ES-I3 (cell line): ENCODE measurements around the gene RC3H2.
"Not testable (repeated sequence)": the region's sequence is repeated elsewhere in the genome, so short reads cannot be mapped to it uniquely, and the experiment has no call there.

Experiments used
- H3K36me3 ChIP-seq: 2 replicates; pipeline ENCODE4 v1.6.1; 2013; ENCODE audit warnings: mild to moderate bottlenecking, low read length, control low read depth, moderate library complexity; ENCODE audit not compliant: insufficient read depth
- H3K4me1 ChIP-seq: 2 replicates; pipeline ENCODE4 v1.6.1; 2013; ENCODE audit warnings: mild to moderate bottlenecking, control low read depth, low read length; ENCODE audit not compliant: insufficient read depth
- H3K9ac ChIP-seq: 2 replicates; pipeline ENCODE4 v1.6.1; 2013; ENCODE audit warnings: low read depth, mild to moderate bottlenecking, low read length, moderate library complexity
- H3K9me3 ChIP-seq: 2 replicates; pipeline ENCODE4 v1.6.1; 2013; ENCODE audit warnings: mild to moderate bottlenecking, low read length, moderate library complexity; ENCODE audit not compliant: control insufficient read depth, insufficient read depth

RC3H2 gene

DNA sequence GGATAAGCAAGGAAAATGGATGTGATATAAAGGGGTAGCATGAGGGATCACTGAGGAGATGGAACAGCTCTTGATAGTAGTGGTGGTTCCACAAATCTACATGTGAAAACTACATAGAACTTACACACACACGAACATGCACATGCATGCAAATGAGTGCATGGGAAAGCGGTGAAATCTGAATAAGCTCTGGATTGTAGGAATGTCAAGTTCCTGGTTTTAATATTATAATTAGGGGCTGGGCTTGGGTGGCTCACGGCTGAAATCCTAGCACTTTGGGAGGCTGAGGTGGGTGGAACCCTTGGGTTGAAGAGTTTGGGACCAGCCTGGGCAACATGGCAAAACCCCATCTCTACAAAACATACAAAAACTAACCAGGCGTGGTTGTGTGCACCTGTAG, 63.7 kb downstream of the RC3H2 start:
- H3K36me3 ChIP-seq: 0 out of 2 replicates have a peak, but pooled peaks cover 4% of the 10 kb centered on the region
- no peaks in the 10 kb centered on the region for H3K4me1 ChIP-seq
- H3K9ac ChIP-seq: no peak overlapping the region
- H3K9me3 ChIP-seq: no peaks in the 10 kb centered on the region

DNA sequence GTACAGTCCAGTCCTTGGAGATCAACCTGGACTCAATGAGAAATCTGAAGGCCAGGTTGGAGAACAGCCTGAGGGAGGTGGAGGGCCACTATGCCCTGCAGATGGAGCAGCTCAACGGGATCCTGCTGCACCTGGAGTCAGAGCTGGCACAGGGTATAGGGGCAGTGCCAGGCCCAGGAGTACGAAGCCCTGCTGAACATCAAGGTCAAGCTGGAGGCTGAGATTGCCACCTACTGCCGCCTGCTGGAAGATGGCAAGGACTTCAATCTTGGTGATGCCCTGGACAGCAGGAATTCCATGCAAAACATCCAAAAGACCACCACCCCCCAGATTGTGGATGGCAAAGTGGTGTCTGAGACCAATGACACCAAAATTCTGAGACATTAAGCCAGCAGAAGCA, 66.7 kb downstream of the RC3H2 start:
- not testable (repeated sequence) for H3K9ac ChIP-seq, H3K36me3 ChIP-seq, H3K9me3 ChIP-seq
- H3K4me1 ChIP-seq: peaks cover 10% of the 10 kb centered on the region; the same call in 1 of the 2 replicates

DNA sequence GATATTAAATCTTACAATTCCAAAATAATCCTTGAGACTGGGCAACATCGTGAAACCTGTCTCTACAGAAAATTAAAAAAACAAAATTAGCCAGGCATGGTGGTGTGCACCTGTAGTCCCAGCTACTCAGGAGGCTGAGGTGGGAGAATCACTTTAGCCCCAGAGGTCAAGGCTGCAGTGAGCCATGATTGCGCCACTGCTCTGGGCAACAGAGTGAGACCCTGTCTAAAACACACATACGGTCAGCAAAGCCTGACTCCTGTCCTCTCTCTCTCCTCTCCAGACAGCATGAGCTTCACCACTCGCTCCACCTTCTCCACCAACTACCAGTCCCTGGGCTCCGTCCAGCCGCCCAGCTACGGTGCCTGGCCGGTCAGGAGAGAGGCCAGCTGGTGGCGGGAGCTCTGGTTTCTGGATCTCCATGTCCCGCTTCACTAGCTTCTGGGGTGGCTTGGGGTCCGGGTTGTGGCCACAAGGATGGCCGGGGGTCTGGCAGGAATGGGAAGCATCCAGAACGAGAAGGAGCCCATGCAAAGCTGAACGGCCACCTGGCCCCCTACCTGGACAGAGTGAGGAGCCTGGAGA, 67.8 kb downstream of the RC3H2 start:
- no peaks in the 10 kb centered on the region for H3K36me3 ChIP-seq
- no peak overlapping the region for H3K9ac ChIP-seq

DNA sequence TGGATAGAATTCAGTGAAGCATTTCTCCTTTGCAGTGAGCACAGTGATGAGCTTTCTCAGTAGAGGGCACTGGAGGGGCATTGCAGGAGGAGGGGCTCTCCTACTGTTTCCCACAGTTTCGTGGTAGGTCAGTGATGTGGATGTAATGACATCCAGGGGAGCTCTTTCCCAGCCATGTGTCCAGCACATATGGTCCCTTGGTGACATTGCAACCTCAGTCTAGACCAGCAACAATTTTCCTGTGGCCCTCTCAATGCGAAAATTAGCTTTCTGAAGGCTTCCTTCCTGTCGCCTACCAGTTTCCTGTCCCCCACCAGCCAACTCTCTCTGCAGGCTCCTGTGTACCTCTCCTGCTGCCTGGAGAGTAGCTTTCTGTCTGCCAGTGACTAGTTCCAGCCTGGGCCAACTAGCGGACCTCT, 69.8 kb downstream of the RC3H2 start:
- no peaks in the 10 kb centered on the region for H3K9me3 ChIP-seq
- H3K4me1 ChIP-seq: peaks cover 10% of the 10 kb centered on the region; the same call in 1 of the 2 replicates
- no peak overlapping the region for H3K9ac ChIP-seq
- no peaks in the 10 kb centered on the region for H3K36me3 ChIP-seq

More for the DNA sequence above, 67.8 kb downstream of the RC3H2 start:
- H3K9me3 ChIP-seq: no peaks in the 10 kb centered on the region
- H3K4me1 ChIP-seq: peaks cover 10% of the 10 kb centered on the region; the same call in 1 of the 2 replicates

DNA sequence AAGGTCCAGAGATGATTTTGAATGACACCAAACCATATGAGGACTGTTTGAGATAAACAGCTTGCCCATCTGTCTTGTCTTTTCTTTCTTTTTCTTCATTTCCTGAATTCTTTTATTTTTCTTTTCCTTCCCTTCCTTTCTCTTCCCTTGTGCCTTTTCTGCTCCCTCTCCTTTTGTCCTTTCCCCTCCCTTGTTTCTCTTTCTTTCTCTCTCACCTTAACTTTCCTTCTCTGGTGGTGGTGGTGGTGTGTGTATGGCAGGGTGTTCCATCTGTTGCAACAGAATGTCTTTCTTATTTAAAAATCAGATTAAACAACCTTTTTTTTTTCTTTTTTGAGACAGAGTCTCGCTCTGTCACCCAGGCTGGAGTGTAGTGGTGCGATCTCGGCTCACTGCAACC, 73.0 kb downstream of the RC3H2 start:
- H3K4me1 ChIP-seq: peaks cover 11% of the 10 kb centered on the region
- no peaks in the 10 kb centered on the region for H3K36me3 ChIP-seq
- H3K9me3 ChIP-seq: no peaks in the 10 kb centered on the region

DNA sequence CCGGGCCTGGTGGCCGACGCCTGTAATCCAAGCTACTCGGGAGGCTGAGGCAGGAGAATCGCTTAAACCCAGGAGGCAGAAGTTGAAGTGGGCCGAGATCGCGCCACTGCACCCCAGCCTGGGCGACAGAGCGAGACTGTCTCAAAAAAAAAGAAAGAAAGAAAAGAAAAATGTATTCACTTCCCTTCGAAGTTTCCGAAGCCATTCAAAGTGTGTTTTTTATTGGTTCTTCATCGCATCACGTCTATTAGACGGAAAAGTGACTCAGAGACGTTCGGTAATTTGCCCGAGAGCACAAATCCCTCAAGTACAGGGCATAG, 76.2 kb downstream of the RC3H2 start:
- H3K9ac ChIP-seq: peak overlapping the region; percentile 91; the same call in 1 of the 2 replicates
- not testable (repeated sequence) for H3K4me1 ChIP-seq, H3K36me3 ChIP-seq, H3K9me3 ChIP-seq

More for the DNA sequence above, 73.0 kb downstream of the RC3H2 start:
- H3K9ac ChIP-seq: no peak overlapping the region

DNA sequence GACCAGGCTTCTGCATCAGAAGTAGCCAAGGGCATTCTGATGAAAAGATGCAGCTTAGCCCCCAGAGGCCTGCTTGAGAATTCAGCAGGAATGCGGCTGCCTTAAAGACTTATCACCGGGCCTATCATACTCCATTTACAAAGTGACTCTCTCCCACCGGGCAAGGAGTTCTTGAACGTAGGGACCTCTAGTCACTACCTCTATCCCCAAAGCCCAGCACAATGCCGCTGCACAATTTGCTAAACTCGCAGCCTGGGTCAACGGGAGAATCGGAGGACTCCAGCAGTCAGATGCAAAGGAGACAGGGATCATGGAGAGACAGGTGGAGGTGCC, 77.4 kb downstream of the RC3H2 start:
- peaks cover 7% of the 10 kb centered on the region for H3K36me3 ChIP-seq
- H3K9ac ChIP-seq: peak overlapping the region; percentile 91
- H3K9me3 ChIP-seq: no peaks in the 10 kb centered on the region
- H3K4me1 ChIP-seq: peaks cover 8% of the 10 kb centered on the region; the same call in 1 of the 2 replicates

DNA sequence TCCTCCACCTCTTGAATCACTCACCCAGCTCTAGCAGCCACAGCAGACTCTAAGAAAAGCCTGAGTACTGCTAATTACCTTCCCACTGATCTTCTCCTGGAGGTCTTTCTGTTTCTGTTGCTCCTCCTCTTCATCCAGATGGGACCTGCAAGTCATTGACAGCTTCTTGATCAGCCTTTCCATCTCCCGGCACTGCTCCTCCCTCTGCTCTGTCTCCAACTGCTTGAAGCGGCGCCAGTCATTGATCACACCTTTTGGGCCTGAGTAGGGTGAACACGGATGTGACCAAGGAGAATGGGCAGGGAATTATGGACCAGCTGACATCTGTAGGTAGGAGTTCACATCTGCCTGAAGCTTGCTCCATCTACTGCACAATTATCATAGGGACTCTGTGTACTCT, 82.2 kb downstream of the RC3H2 start:
- H3K9ac ChIP-seq: no peak overlapping the region
- H3K4me1 ChIP-seq: peaks cover 8% of the 10 kb centered on the region; the same call in 1 of the 2 replicates
- H3K36me3 ChIP-seq: peaks cover 13% of the 10 kb centered on the region
- no peaks in the 10 kb centered on the region for H3K9me3 ChIP-seq

DNA sequence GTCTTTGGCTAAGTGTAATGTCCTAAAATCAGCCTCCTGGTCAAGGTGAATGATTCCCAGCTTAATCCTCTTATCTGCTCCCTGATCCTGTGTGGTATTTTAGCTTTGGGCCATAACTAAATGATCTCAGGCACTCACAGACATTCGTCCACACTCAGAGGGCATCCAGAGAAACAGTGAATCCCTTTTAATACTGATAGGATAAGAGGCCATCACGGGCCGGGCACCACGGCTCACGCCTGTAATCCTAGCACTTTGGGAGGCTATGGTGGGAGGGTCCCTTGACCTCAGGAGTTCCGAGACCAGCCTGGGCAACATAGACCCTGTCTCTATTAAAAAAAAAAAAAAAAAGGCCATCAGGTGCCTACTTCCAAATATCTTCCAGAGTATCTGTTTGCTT, 83.1 kb downstream of the RC3H2 start:
- Histone ChIP-seq H3K9me3 (no peaks in the 10 kb centered on the region), H3K36me3 (peaks cover 13% of the 10 kb centered on the region), H3K9ac (no peak overlapping the region), H3K4me1 (peaks cover 6% of the 10 kb centered on the region; the same call in 1 of the 2 replicates)

DNA sequence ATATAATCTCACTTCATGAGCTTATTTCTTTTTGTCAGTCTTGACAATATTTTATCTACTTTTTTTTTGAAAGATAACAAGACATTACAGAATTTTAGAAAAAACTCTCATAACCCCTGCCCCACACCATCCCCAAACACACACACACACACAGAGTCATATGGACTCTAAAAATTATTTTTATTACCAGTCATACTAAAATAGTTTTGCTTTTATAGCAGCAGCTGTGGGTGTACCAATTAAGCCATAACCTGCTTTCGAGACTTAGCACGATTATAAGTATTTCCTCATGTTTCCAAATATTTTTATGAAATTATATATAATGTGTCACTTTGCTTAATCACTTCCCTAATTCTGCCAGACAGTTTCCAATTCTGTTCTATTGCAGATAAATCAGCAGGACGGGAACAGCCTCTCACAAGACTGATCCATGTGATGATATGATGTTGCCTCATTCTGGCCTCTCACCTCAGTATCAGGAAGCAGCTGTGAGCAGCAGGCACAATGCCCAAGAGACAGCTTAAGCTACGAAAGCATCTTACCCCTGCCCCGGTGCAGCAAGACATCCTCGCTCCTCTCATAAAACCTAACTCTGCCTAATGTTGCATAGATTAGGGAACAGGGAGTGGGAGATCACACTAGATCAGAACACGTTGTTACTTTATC, 83.7 kb downstream of the RC3H2 start:
- no peak overlapping the region for H3K9ac ChIP-seq
- no peaks in the 10 kb centered on the region for H3K4me1 ChIP-seq
- peaks cover 13% of the 10 kb centered on the region for H3K36me3 ChIP-seq
- no peaks in the 10 kb centered on the region for H3K9me3 ChIP-seq

DNA sequence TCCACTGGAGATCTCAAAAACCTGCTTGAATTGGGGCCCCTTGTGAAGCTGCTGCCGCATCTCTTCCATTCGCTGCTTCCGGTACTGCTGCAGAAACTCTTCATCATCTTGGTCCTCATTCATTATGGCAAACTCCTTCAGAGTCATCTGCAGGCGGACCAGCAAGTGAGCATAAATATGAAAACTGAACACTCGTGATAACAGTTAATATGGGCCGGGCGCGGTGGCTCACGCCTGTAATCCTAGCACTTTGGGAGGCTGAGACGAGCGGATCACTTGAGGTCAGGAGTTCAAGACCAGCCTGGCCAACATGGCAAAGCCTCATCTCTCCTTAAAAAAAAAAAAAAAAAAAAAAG, 84.7 kb downstream of the RC3H2 start:
- Histone ChIP-seq H3K36me3 (peaks cover 13% of the 10 kb centered on the region), H3K9me3 (no peaks in the 10 kb centered on the region), H3K4me1 (no peaks in the 10 kb centered on the region), H3K9ac (no peak overlapping the region)

DNA sequence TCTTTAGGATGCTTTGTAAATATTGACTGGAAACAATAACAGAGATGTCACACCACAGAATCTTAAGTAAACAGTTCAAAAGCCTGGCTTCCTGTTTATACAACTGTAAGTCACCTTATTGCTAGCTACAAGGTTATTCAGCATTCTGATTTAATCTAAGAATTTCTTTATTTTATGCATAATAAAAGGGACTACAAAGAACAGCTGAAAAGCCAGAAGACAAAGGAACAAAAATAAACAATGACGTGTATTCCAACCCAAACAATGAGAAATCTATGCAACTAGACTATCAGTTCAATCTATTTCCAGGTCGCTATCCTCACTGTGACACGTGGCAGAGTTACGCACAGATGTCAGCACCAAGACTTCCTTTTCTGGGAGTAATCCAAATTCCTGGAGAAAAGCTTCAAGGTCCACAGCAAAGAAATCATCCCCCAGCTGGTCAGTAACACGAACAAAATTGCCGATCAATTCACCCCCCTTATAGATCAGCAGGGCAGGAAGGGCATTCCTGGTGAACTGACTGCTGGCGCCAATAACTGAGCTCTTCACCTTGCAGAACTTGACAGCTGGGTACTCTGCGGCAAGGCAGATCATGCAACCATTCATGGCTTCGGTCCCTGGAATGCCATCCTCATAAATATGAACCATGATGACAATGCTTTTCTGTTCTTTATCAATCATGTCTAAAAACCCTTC, 85.2 kb downstream of the RC3H2 start:
- H3K9ac ChIP-seq: no peak overlapping the region
- H3K9me3 ChIP-seq: no peaks in the 10 kb centered on the region
- H3K4me1 ChIP-seq: no peaks in the 10 kb centered on the region
- H3K36me3 ChIP-seq: peaks cover 13% of the 10 kb centered on the region

DNA sequence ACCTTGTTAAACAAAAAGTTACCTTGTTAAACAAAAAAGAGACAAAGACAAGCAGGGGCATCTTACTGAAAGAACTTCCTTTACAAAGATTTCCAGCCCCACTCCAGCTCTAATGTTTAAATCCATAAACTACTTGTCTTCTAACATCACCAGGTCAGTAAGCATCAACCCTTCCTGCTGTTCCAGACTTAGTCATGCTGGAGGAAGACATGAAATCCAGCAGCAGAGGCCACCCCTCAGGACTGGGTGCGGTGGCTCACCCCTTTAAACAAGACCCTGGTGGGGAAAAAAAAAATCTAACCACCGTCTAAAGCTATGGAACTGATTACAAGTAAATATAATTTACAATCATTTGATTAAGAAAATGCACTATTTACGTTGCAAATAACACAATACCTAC, 85.8 kb downstream of the RC3H2 start:
- peaks cover 13% of the 10 kb centered on the region for H3K36me3 ChIP-seq
- no peak overlapping the region for H3K9ac ChIP-seq
- H3K4me1 ChIP-seq: no peaks in the 10 kb centered on the region
- H3K9me3 ChIP-seq: no peaks in the 10 kb centered on the region

DNA sequence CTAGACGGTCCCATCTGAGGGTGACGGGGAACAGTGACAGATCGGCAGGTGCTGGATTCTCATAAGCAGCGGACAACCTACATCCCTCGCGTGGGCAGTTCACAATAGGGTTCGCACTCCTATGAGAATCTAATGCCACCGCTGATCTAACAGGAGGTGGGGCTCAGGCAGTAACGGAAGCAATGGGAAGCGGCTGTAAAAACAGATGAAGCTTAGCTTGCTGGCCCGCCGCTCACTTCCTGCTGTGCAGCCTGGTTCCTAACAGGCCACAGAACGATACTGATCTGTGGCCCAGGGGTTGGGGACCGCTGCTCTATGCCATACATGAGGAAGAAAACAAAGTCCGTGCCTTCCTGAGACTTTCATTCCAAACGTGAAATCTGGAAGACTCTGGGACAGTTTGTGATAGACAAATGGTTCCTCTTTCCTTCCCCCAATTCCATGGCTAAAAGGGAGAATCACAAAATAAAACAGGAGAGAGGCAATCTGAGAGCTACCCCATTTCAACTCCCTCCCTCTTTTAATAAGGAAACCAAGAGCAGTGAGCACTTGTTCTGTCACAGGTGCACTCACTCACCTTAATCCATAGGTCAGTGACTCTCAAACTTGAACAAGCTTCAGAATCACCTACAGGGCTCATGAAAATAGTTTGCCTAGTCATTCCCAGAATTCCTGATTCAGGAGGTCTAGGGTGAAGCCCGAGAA, 88.8 kb downstream of the RC3H2 start:
- Histone ChIP-seq H3K4me1 (no peaks in the 10 kb centered on the region), H3K9me3 (no peaks in the 10 kb centered on the region), H3K9ac (no peak overlapping the region), H3K36me3 (0 out of 2 replicates have a peak, but pooled peaks cover 6% of the 10 kb centered on the region)
